Measurements from ENCODE around the gene CELF4.
A peak's percentile ranks its signal among the peaks of the same experiment; 100 is the strongest.

The CELF4 gene

DNA sequence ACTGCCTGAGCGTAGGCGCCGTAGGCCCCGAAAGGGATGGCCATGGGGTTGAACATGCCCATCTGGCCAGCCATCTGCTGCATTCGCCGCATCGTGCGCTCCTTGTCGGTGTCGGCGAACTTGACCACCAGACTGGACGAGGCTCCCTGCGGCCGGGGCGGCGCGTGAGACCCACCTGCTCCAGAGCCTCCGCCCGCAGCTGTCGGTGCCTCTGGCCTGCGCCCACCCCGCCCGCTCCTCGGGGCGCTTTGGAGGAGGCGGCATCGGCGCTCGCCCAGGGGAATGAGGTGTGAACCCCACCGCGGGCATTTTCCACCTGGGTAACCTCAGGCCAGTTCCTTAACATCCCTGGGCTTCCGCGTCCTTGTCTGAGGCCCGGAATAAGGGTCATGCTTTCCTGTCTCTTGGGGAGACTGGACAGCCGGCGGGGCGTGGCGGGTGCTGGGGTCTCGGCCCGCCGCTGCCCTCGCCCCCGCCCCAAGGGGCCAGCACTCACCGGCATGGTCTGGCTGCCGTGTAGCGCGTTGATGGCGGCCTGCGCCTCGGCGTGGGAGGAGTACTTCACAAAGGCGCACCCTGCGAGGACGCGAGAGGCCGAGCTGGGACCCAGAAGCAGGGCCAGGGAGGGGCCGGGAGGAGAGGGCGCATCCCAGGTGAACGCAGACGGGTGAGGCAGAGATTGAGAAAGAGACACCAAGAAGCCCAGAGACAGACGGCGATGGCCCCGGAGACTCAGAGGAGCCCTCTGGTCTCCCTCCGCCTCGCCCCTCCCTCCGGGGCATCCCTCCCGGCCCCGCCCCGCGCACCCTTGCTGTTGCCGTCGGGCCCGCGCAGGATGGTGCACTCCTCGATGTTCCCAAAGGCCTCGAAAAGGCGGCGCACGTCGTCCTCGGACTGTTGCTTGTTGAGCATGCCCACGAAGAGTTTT lies 291.0 kb downstream of the CELF4 start:
- DNase-seq = no peak

DNA sequence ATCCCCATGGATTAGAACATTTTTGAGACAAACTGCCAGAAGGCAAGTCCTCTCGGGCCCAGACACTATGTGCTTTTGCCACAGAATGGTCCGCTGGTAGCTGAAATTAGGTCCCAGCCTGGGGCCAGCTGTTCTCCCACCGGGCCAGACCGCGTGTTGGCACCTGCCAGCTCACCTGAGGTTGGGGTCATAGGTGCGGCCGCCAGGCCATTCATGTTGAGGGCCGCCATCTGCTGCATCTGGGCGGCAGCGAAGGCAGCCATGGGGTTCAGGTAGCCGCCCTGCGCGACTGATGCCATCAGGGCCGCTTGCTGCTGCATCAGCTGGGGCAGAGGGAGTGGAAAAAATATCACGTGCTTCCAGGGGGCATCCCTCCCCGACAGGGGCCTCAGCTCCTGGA lies 292.8 kb downstream of the CELF4 start:
- no peak for DNase-seq

DNA sequence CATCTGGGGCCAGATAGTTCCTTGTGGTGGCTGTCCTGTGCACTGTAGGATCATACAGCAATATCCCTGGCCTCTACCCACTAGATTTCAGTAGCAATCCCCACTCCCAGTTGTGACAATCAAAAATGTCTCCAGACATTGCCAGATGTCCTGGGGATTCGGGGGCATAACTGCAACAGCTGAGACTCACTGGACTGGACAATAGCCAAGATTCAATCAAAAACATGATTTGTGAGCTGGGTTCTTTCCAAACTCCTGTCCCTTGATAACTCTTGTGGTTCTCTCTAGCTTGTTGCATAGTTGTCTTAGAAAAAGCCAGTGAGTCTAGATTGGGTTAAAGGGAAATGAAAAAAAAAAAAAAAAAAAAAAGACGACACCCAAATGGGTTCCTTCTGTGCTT lies 293.4 kb downstream of the CELF4 start:
- DNase-seq = no peak

DNA sequence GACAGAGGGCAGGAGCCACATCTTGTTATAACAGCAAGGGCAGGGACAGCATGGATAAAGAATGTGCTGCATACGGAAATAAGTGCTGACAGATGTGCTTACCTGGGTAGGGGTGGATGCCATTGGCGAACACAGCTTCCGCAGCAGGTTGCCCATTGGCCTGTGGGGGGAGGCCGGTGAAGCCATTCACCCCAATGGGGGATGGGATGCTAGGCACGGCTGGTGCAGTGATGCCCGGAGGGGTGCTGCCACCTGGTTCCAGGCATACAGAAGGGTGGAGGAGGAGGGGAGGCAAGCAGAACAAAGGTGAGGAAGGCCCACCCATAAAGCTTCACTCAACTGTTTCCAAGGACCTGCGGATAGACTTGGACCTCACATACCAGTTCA lies 294.9 kb downstream of the CELF4 start:
- DNase-seq = no peak

DNA sequence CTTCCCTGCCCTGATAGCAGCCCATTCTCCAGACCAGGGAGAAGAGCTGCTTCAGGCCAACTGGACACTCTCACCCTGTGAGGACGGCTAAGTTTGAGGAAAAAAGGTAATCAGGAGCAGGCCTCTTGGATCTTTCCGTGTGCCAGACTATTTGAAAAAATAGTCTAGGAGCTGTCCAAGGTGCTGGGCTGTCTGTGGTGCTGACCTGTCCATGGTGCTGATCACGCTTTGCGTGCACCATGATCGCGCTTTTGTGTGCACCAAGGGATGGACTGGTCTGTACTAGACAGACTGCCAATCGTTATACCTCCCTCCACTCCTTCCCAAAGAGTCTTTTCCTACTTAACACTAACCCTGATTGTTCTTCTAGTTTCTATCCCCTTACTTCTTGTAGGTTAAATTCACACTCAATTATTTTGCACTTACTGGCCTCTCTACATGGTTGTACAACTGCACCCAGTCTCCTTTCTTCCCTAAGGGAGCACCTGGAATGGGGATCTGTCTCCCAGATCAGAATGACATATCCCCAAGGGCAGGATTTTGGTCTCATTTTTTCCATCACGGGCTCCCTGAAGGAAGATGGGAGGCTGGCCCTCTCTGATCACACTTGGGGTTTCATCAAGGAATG lies 295.4 kb downstream of the CELF4 start:
- DNase-seq = peak; percentile 3

DNA sequence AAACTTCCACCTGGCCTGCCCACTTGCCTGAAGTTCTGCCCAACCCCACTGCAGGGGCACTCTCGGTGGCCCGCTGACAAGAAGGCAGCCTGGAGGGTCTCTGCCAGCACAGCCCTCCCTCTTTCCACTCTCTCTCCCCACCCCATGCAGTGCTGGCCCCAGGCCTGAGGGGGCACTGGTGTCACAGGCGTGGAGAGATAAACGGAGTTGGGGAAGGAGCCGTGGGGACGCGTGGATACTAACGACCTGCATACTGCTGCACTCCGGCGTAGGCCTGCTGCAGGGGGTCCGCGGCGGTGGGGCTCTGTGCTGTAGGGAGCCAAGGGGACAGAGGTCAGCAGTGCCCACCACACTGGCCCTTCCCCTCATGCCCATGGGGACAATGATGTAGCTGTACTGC lies 299.3 kb downstream of the CELF4 start:
- DNase-seq = no peak

DNA sequence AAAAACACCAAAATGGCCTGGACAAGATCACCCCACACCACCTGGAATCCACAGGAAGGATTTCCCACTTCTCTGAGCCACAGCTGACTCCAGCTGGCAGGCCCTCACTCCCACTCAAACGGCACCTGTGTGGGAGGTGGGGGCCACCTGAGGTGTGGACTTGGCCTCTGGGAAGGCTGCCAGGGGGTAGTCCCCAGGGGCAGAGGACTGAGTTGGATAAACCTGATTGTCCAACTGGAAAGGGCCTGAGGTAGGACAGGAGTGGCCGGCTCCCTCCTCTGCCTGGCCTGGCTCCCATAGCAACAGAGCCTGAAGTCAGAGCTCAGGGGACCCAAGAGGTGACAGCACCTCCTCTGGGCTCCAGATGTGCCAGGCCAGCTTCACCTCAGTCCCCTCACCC lies 300.2 kb downstream of the CELF4 start:
- DNase-seq = no peak

DNA sequence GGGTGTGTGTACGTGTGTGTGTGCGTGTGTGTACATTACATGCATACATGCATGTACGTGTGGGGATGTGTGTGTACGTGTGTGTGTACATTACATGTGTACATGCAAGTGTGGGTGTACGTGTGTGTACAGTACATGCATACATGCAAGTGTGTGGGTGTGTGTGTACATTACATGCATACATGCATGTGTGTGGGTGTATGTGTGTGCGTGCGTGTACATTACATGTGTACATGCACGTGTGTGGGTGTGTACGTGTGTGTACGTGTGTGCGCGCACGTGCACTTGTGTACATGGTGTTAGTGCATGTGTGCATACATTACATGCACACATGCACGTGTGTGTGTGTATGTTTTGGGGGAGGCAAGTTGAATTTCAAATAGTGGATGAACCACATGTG lies 300.6 kb downstream of the CELF4 start:
- no peak for DNase-seq

DNA sequence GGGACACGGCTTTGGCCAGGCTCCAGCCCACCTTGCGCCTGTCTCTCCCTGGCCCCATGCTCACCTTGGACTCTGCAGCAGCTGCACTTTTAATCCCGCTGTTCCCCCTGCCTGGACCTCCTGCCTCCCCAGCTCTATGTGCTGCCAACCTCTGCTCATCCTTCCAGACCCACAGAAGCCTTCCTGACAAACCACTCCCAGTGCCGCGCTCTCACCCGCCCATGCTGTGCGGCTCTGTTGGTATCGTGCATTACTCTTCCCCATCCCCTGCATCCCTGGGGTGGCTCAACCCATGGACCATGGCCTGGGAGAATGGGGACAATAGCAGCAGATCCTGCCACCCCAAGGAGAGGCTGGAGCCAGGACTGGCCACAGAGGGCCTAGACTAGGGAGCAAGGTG lies 303.6 kb downstream of the CELF4 start:
- DNase-seq = no peak

DNA sequence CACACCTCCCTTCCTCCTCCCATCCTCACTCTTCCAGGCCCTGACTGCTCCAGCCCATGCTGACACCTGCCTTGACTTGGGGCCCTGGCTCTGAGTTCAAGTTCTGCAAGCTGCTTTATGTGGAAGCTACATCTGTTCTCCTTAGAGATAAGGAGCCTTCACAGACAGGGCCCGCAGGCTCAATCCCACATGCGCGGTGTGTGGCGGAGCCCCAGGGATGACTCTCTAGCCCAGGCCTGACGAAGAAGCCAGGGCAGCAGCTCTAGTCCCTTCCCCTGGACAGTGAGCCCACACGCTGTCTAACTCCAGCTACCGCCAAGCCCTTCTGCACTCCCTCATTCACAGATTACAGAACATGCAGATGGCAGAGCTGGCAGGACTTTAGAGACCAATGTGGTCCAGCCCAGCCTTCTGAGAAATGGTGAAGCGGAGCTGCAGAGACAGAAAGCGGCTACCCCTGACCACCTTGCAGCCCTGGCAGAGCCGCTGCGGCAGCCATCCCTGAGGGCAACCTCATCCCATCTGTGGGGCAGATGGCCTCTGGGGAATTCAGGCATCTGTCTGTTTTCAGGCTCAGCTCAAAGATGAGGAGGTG lies 304.3 kb downstream of the CELF4 start:
- no peak for DNase-seq

DNA sequence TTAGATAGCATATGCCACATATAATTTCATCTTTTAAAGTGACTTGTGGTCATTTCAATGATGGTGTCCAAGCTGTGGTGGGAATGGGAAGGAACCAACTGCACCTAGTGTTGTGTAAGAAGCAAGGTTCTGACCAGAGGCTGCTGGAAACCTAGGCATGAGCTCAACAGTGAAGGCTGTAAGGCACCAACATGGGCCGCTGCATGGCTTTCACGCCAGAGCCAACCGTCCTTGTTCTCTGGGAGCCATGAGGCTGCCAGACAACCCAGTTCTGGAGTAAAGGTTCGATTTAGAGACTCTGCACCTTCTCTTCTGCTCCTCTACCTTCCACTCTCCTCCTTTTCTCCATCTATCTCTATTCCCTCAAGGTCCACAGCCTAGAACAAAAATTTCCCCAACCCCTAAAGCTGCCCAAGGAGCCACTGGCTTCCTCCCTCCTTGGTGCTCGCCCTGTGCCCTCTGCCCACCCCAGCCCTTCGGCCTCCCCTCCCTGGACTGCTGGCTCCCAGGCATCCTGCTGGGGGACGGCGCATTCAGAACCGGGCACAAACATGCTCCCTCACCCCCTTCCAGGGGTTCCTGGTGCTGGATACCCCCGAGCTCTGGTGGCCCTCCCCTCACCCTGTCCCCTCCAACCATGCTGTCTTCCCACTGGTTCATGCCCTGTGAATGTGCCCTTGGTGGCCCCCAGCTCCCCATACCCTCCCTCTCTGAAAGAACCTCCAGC lies 305.1 kb downstream of the CELF4 start:
- no peak for DNase-seq

DNA sequence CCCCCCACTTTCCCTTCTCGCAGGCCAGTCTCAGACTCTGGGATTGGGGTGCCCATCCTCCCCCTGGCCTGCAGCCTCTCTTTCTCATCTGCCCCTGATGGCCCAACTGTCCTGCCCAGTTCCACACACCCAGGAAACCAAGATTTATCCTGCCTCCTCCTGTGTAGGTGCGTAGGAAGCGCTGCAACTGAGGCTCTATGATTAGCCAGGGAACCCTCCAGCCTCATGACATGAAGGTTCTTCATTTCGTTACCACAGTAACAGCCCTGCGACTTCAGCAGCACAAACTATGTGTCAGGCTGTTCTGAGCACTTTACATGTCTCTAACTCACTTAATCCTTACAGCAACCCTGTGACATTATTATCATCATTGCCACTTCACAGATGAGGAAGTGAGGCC lies 305.9 kb downstream of the CELF4 start:
- DNase-seq = no peak

DNA sequence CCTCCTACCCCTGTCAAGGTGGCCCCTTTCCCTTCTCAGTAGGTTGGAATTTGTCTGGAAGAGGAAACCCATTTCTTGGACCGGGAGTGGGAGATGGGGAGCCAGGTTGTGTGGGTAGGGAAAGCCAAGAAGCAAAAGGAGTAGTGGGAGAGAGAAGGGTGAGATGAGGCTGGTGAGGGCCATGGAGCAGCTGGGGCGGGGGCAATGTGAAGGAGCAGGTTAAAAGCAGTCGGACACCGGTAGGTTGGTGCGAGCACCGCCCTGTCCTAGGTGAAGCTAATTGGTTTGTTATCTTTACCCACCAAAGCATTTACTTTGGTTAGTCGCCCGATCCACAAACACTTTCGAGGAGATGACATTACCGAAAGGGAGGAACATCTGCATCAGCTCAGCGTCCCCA lies 306.8 kb downstream of the CELF4 start:
- DNase-seq = no peak

DNA sequence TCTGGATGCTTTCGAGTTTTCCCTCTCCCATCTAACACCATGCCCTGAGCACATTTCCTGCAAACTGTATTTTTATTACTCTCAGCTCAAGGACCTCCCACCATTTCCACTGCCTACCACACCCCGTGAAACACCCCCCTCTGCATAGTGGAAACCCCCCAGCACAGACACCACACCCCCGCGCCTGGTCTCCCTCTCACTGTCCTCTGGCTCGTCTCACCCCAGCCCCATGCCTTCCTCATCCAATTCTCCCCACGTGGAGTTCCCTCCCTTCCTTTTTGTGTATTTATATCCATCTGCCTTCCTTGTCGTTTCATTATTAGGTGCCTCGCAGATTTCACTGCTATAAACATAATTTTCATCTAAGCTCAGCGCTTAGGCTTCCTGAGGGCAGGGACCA lies 307.5 kb downstream of the CELF4 start:
- no peak for DNase-seq

DNA sequence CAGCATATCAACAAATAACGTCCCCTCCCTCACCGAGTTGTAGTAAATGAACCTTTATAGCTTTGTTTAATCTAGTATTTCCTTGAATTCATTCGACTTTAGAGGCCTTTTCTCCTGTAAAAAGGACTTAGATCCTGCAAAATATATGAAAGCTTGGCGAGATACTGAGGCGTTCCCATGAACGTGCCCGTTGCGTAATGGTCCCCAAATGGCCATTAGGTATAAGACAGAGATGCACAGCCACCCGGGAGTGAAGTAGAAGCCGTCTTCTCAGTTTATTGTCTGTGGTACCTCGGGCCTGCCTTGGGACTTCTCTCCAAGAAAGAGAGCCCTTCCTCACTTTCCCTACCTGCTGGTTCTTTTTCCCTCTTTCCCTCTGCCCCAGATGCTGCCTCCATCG lies 310.6 kb downstream of the CELF4 start:
- DNase-seq = no peak

DNA sequence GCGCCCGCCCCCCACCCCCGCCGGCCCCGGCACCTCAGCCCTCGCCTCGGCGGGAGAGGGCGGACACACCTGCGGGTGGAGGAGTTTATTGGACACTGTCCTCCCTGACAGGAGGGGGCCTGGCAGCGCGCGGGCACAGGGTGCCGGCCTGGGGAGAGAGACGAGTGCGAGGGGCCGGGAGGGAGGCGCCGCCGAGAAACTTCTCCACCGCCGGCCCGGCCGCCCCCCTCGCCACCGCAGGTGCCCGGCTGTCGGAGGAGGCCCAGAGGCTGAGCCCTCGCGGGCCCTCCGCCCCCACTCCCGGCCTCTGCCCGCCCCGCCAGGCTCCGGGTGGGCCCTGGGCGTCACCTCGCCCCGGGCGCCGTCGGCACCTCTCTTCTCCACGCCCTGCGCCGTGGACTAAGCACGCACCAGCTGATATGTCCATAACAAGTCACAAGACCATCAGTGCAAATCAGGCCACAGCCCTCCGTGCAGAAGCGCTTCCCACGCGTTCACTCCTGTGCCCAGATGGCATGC lies 311.3 kb downstream of the CELF4 start:
- no peak for DNase-seq

DNA sequence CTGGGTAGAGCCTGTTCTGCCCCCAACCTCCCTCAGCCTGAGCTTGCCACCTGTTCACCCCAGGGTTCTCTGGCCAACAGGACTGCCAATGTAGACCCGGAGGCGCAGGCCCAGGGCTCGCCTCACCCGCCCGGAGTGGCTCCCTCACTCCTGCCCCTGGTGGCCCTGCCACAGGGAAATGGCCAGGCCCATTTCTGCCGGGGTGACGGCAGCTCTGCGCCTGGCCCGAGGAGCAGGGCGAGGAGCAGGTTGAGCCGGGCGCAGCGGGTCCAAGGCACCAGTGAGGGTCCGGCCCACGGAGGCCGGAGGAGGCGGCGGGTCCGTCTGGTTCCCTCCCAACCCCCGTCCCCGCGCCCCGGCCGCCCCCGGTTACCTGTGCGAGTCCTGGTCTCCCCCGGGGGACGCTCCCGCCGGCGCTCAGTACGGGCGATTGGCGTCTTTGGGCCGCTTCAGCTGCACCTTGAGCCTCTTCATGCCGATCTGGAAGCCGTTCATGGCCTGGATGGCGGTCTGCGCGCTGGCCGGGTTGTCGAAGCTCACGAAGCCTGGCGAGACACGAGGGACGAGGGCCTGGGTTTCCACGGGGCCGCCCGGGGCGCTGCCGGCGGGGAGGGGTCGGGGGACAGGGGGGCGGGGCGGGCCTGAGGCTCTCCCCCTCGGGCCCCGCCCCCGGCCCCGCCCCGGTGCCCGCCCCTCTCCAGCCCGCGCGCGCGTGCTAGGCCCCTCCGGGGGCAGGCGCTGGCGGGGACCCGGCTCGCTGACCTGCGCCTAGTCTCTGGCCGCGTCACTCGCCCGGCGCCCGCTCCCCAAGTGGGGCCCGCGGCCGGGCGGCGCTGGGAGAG lies 312.0 kb downstream of the CELF4 start:
- no peak for DNase-seq

DNA sequence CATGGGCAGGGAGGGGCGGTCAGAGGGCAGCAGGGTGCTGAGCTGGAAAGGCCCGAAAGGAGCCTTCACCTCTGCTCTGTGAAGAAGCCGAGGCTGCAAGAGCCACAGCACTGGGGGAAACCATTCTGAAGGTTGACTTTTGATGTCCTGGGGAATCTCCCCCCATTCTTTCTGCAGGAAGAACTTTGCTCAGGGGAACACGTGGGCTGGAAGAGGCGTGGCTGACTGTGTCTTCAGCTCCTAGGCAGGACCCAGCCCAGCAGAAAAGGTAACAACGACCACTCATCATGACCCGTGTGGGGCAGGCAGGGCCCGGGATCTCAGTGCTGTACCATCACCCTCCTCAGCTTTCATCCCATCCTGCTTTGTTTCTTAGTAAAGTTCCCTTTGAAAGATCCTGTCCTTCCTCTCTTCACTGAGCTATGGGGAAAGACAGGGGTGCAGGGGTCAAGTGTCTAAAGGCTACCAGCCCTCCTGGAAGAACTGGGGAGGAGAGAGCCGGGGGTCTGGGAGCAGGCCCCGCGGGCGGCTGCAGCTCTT lies 312.7 kb downstream of the CELF4 start:
- no peak for DNase-seq

DNA sequence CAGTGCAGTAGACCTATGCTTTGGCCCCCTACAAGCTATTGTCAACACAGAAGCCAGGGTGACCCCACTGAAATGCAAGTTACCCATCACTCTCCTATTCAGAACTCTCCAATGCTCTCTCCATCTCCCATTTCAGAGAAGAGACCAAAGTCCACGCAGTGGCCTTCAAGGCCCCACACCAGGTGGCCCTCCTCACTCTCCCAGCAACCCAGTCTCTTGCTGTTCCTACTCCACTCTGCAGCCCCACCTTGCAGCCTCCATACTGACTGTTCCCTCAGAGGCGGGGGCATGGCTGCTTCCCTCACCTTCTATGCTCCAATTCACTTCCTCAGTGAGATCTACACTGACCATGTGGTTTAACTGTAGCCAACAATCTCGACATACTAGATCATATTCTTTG lies 313.3 kb downstream of the CELF4 start:
- DNase-seq = no peak

DNA sequence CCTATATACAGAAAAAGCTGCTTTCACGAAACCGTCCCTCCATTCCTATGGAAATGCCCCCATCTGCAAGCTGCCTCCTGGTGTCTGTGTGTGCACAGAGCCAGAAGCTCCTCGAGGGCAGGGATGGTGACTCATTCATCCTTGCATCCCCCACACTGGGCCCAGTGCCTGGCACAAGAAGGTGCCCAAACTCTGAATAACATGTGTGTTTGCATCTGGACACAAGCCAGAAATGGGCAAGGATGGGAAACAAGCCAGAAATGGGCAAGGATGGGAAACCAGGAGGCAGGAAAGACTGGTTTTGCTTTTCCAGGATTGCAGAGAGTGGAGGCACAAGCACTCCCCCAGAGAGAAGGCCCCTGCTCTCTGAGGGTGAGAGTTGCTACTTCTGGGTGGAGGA lies 313.9 kb downstream of the CELF4 start:
- no peak for DNase-seq

DNA sequence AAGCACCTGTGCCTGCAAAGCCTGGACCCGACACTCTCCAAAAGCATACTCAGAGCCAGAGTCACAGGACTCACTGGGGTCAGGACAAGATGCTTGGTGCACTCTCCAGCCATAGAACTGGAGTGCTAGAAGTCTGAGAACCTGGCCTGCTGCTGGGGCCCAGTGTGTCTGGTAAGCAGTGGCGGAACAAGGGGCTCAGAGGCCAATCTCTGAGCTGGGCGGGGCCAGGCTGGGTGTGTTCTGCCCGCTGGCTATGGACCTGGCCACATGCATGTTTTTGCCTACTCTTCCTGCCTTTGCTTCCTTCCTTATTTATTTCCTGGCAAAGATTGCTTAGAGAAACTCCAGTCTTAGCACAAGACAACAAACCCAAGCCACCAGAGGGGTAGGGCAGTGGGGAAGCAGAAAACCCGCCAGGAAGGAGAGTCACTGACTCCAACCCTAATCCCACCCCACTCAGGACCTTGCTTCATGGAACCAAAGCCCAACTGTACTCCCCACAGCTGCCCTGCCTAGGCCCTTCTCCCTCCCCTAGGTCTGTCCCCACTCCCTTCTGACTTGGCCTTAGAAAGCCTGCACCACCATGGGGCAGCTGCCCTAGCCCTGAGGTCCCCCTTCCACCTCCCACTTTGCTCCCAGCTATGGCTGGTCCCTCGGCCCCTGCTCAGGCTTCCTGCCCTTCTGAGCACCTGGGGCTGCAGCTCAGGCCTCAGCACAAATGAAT lies 315.5 kb downstream of the CELF4 start:
- DNase-seq = no peak

Measured in activated naive CD4-positive, alpha-beta T cell treated with Interleukin-2 at 50 U/mL for 16 hours (primary cell).